SK-N-SH (cell line): ENCODE measurements around the gene MAP3K13. TPM values are rescaled to one million over a fixed set of nuclear protein-coding genes. Genes with fewer than 3 reads are reported as not detected.
A peak's percentile ranks its signal among the peaks of the same experiment; 100 is the strongest.

Experiments
- CTCF ChIA-PET: fragments of 300-600, 350-600 bp; formaldehyde crosslinking; extraction: SDS; loops from one replicate; lab custom pipeline; 2021; lab: Yijun Ruan, JAX
- POLR2A ChIA-PET: fragments of 350-600 bp; sonication (Branson Sonifier 250); formaldehyde crosslinking; extraction: SDS; loops from one replicate; lab custom pipeline; 2020; ENCODE audit warnings: antibody characterized with exemption, inconsistent platforms; lab: Yijun Ruan, JAX
- DNase-seq: peaks from one replicate; pipeline ENCODE4 v3.0.0; 2012
- H2AFZ ChIP-seq: fragments of 200-600 bp; sonication (generic); 2 replicates; pipeline ENCODE4 v1.8.1; 2016; ENCODE audit warnings: antibody characterized with exemption, mild to moderate bottlenecking, low read depth
- H3F3A ChIP-seq: fragments of 200-600 bp; sonication (generic); replicated peaks from 2 replicates; pipeline ENCODE3; 2016; ENCODE audit warnings: antibody characterized with exemption, mild to moderate bottlenecking; ENCODE audit not compliant: insufficient read depth
- H3K27ac ChIP-seq, 2 experiments: fragments of 200-500 bp in 1 of 2; fragments of 200-600 bp in 1 of 2; sonication (Bioruptor generic) in 1 of 2; sonication (generic), shearing (Covaris generic) in 1 of 2; 2 replicates each; pipeline versions ENCODE4 v1.5.1 to v1.6.1; 2014 to 2016; ENCODE audit warnings: low read depth in 2 of 2, inconsistent platforms in 1 of 2, low read length in 1 of 2, mild to moderate bottlenecking in 1 of 2, mixed read lengths in 1 of 2
- H3K27me3 ChIP-seq: fragments of 200-600 bp; sonication (generic), shearing (Covaris generic); 2 replicates; pipeline ENCODE4 v1.6.1; 2016; ENCODE audit warnings: mixed run types; ENCODE audit not compliant: insufficient read depth
- H3K36me3 ChIP-seq, 2 experiments: fragments of 200-500 bp in 1 of 2; fragments of 200-600 bp in 1 of 2; sonication (Bioruptor generic) in 1 of 2; sonication (generic) in 1 of 2; replicated peaks in 1 of 2; 2 replicates each; pipeline versions ENCODE3 to v1.5.1; 2014 to 2016; ENCODE audit warnings: low read length in 1 of 2, mild to moderate bottlenecking in 1 of 2; ENCODE audit not compliant: insufficient read depth in 2 of 2, control insufficient read depth in 1 of 2
- H3K4me1 ChIP-seq, 2 experiments: fragments of 200-500 bp in 1 of 2; fragments of 200-600 bp in 1 of 2; sonication (Bioruptor generic) in 1 of 2; sonication (generic), shearing (Covaris generic) in 1 of 2; 2 replicates each; pipeline versions ENCODE4 v1.5.1 to v1.6.1; 2014 to 2016; ENCODE audit warnings: low read depth in 1 of 2, low read length in 1 of 2, mixed run types in 1 of 2; ENCODE audit not compliant: insufficient read depth in 2 of 2, control insufficient read depth in 1 of 2
- H3K4me2 ChIP-seq: fragments of 200-600 bp; sonication (generic), shearing (Covaris generic); 2 replicates; pipeline ENCODE4 v1.6.1; 2017; ENCODE audit warnings: mixed run types
- H3K4me3 ChIP-seq, 2 experiments: fragments of 200-500 bp in 1 of 2; fragments of 200-600 bp in 1 of 2; sonication (Bioruptor generic) in 1 of 2; sonication (generic), shearing (Covaris generic) in 1 of 2; 2 replicates each; pipeline versions ENCODE4 v1.5.1 to v1.8.1; 2014 to 2016; ENCODE audit warnings: low read depth in 2 of 2, inconsistent platforms in 1 of 2, low read length in 1 of 2, mild to moderate bottlenecking in 1 of 2, mixed read lengths in 1 of 2, moderate library complexity in 1 of 2
- H3K79me2 ChIP-seq: fragments of 200-600 bp; sonication (generic); 2 replicates; pipeline ENCODE4 v1.8.1; 2017; ENCODE audit warnings: mild to moderate bottlenecking; ENCODE audit not compliant: insufficient read depth
- H3K9ac ChIP-seq: fragments of 200-600 bp; sonication (generic); 2 replicates; pipeline ENCODE4 v1.6.1; 2017; ENCODE audit warnings: mixed run types
- H3K9me2 ChIP-seq: fragments of 200-600 bp; sonication (generic); 2 replicates; pipeline ENCODE4 v1.6.1; 2017; ENCODE audit warnings: mixed run types
- H3K9me3 ChIP-seq: fragments of 200-600 bp; sonication (generic); 2 replicates; pipeline ENCODE4 v1.6.1; 2017; ENCODE audit warnings: mixed run types, mild to moderate bottlenecking, moderate library complexity
- H4K20me1 ChIP-seq: fragments of 200-600 bp; sonication (generic); 2 replicates; pipeline ENCODE4 v1.6.1; 2017; ENCODE audit warnings: mild to moderate bottlenecking, mixed run types; ENCODE audit not compliant: insufficient read depth
- CHD2 ChIP-seq: fragments of 150-350 bp; IDR thresholded peaks from 2 replicates; pipeline ENCODE4 v1.6.1; 2018; ENCODE audit warnings: low read length; ENCODE audit not compliant: partially characterized antibody
- EP300 ChIP-seq, 2 experiments: IDR thresholded peaks; 2 replicates each; pipeline versions ENCODE4 v1.4.0 to v1.6.1; 2012; ENCODE audit warnings: borderline replicate concordance in 1 of 2, low read depth in 1 of 2, low read length in 1 of 2
- GATA2 ChIP-seq: sonication (generic); formaldehyde crosslinking; IDR thresholded peaks from 2 replicates; pipeline ENCODE4 v1.5.0; 2020; ENCODE audit warnings: mild to moderate bottlenecking, missing genetic modification reagents
- MEF2A ChIP-seq: IDR thresholded peaks from 2 replicates; pipeline ENCODE4 v1.4.0; 2012; ENCODE audit warnings: low read depth, borderline replicate concordance
- MXI1 ChIP-seq: IDR thresholded peaks from 2 replicates; pipeline ENCODE4 v1.6.1; 2012; ENCODE audit warnings: mild to moderate bottlenecking, low read depth, low read length, improper control_type of control experiment
- NRF1 ChIP-seq: IDR thresholded peaks from 2 replicates; pipeline ENCODE4 v1.6.1; 2012; ENCODE audit warnings: low read depth, mild to moderate bottlenecking, low read length
- RAD21 ChIP-seq: IDR thresholded peaks from 2 replicates; pipeline ENCODE4 v1.6.1; 2012; ENCODE audit warnings: mild to moderate bottlenecking, low read length
- RCOR1 ChIP-seq: fragments of 150-350 bp; IDR thresholded peaks from 2 replicates; pipeline ENCODE4 v1.6.1; 2017; ENCODE audit warnings: antibody characterized with exemption, low read length
- TAF1 ChIP-seq: IDR thresholded peaks from 2 replicates; pipeline ENCODE4 v1.6.1; 2012; ENCODE audit warnings: low read depth, mild to moderate bottlenecking, low read length, moderate library complexity, borderline replicate concordance
- TEAD4 ChIP-seq: IDR thresholded peaks from 2 replicates; pipeline ENCODE4 v1.4.0; 2012; ENCODE audit warnings: mild to moderate bottlenecking, borderline replicate concordance; ENCODE audit not compliant: insufficient read depth
- WGBS: methylation state at CpG from one replicate; pipeline ENCODE4 v1.1.6; 2017; ENCODE audit warnings: low lambda C conversion rate; 5-methylcytosine and 5-hydroxymethylcytosine counted together
- polyA plus RNA-seq, 3 experiments: library from polyadenylated mRNA; depleted of rRNA; stranded (reverse); fragments of >200 nt; gene quantifications; 2 replicates each; pipeline ENCODE4 v1.2.3, GENCODE V29; 2012
- TF ChIP-seq, protein P1 (sequence below): IDR thresholded peaks from 2 replicates; pipeline ENCODE4 v1.4.0; 2012; ENCODE audit warnings: low read depth
- TF ChIP-seq, protein P2 (sequence below): IDR thresholded peaks from 2 replicates; pipeline ENCODE4 v1.6.1; 2012; ENCODE audit warnings: mild to moderate bottlenecking, low read depth, low read length, moderate library complexity

Gene MAP3K13
- polyA plus RNA-seq, 1 of the 3 experiments (the other 2 are of a cell fraction), result 9.1 TPM

DNA sequence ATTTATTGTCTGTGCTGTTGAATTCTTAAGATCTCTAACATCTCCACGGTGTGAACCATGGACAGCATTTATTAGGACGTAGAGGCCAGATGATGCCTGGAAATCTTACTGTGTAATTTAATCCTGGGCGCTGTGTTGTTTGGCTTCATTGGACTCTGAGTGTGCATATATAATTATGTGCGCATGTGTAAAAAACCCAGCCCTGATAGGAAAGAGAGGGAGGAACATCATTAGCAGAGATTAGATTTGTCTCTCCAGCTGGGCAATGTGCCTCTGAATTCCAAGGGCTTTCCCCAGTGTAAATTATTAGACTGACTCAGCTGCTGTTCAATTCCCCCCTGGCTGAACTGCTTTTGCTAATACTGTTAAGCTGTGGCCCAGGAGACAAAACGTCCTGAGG, 39.6 kb downstream of the MAP3K13 start:
- Histone ChIP-seq H2AFZ (no peak overlapping the region), H3F3A (no peaks in the 10 kb centered on the region), H3K9me2 (no peaks in the 10 kb centered on the region), H3K9ac (no peak overlapping the region), H3K4me1 (peaks cover 6 to 39% of the 10 kb centered on the region in 2 experiments; a peak in 2 of 4 replicates), H3K9me3 (no peaks in the 10 kb centered on the region), H3K4me3 (no peak overlapping the region), H4K20me1 (no peaks in the 10 kb centered on the region), H3K4me2 (no peak overlapping the region), H3K27ac (peak overlapping the region in 1 of 2 experiments; percentile 89; a peak in 2 of 4 replicates), H3K27me3 (no peaks in the 10 kb centered on the region), H3K79me2 (no peaks in the 10 kb centered on the region), H3K36me3 (no peaks in the 10 kb centered on the region)
- no peak for TF ChIP-seq TAF1
- TF ChIP-seq, protein P1, sequence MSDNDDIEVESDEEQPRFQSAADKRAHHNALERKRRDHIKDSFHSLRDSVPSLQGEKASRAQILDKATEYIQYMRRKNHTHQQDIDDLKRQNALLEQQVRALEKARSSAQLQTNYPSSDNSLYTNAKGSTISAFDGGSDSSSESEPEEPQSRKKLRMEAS, result no peak
- peak; percentile 29; the same call in 1 of the 2 replicates for TF ChIP-seq RCOR1
- peak in 1 of 2 experiments; percentile 54; a peak in 1 of 4 replicates for TF ChIP-seq EP300 (IDR thresholded peaks at IDR 0.05; ENCODE audit: borderline replicate concordance in 1 of 2, low read depth in 1 of 2, low read length in 1 of 2)
- TF ChIP-seq, protein P2, sequence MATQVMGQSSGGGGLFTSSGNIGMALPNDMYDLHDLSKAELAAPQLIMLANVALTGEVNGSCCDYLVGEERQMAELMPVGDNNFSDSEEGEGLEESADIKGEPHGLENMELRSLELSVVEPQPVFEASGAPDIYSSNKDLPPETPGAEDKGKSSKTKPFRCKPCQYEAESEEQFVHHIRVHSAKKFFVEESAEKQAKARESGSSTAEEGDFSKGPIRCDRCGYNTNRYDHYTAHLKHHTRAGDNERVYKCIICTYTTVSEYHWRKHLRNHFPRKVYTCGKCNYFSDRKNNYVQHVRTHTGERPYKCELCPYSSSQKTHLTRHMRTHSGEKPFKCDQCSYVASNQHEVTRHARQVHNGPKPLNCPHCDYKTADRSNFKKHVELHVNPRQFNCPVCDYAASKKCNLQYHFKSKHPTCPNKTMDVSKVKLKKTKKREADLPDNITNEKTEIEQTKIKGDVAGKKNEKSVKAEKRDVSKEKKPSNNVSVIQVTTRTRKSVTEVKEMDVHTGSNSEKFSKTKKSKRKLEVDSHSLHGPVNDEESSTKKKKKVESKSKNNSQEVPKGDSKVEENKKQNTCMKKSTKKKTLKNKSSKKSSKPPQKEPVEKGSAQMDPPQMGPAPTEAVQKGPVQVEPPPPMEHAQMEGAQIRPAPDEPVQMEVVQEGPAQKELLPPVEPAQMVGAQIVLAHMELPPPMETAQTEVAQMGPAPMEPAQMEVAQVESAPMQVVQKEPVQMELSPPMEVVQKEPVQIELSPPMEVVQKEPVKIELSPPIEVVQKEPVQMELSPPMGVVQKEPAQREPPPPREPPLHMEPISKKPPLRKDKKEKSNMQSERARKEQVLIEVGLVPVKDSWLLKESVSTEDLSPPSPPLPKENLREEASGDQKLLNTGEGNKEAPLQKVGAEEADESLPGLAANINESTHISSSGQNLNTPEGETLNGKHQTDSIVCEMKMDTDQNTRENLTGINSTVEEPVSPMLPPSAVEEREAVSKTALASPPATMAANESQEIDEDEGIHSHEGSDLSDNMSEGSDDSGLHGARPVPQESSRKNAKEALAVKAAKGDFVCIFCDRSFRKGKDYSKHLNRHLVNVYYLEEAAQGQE, result no peak
- TF ChIP-seq MXI1, result peak; percentile 40; the same call in 1 of the 2 replicates
- peak; percentile 5 for TF ChIP-seq CHD2
- peak; percentile 9; the same call in 1 of the 2 replicates for TF ChIP-seq RAD21
- DNase-seq, result peak; percentile 61
- CTCF ChIA-PET, result interaction anchor here (0.7 to 1.6 kb wide), 4 partner anchors 36 to 156 kb away, joined by 3 to 5 read pairs (median 4); partner anchors contain the start of gene MAP3K13
- WGBS, result 34% methylated on average over 5 of the region's 5 CpGs
- POLR2A ChIA-PET, result interaction anchor here (0.9 kb wide), 1 partner anchor 31 kb away, joined by 3 read pairs; no protein-coding TSS in a partner anchor

DNA sequence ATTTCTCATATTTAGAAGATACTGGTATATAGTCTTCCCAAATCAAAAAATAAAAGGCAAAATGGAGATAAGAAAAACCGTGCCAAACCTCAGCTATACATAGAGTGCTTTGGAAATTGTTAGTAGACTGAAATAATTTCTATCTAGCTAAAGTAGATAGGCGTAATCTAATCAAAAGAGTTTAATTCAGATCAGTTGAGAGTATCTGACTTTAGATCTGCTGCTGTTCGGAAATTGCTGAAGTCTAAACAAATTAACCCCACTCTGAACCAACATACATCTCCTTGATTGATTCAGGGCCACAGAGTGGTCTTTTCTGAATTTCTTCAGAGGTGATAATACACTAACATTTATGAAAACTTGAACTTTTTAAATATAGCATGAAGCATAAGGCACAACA, 40.1 kb downstream of the MAP3K13 start:
- CTCF ChIA-PET, result interaction anchor here (0.7 to 1.6 kb wide), 5 partner anchors 18 to 156 kb away, joined by 3 to 5 read pairs (median 3); partner anchors contain the start of gene MAP3K13
- H2AFZ ChIP-seq, result no peak overlapping the region
- POLR2A ChIA-PET, result interaction anchor here (0.9 kb wide), 1 partner anchor 31 kb away, joined by 3 read pairs; no protein-coding TSS in a partner anchor

More for the DNA sequence above, 40.1 kb downstream of the MAP3K13 start:
- Histone ChIP-seq H3F3A (no peaks in the 10 kb centered on the region), H3K4me3 (no peak overlapping the region), H3K27ac (peak overlapping the region in 1 of 2 experiments; percentile 89; a peak in 2 of 4 replicates), H3K27me3 (no peaks in the 10 kb centered on the region), H3K9ac (no peak overlapping the region), H3K9me3 (no peaks in the 10 kb centered on the region), H3K79me2 (no peaks in the 10 kb centered on the region), H3K4me1 (peaks cover 6 to 34% of the 10 kb centered on the region in 2 experiments; a peak in 2 of 4 replicates), H3K36me3 (no peaks in the 10 kb centered on the region), H4K20me1 (no peaks in the 10 kb centered on the region), H3K9me2 (no peaks in the 10 kb centered on the region), H3K4me2 (no peak overlapping the region)
- 46% methylated on average over 3 of the region's 3 CpGs for WGBS
- TF ChIP-seq TEAD4 (0 out of 2 replicates have a peak, but pooled peaks have one; percentile 21), CHD2 (peak; percentile 39), MEF2A (no peak), TAF1 (no peak), MXI1 (no peak; the same call in 1 of the 2 replicates), RCOR1 (peak; percentile 83; the same call in 1 of the 2 replicates), GATA2 (CRISPR knock-in tag) (peak; percentile 65), EP300 (IDR thresholded peaks at IDR 0.05; ENCODE audit: borderline replicate concordance in 1 of 2, low read depth in 1 of 2, low read length in 1 of 2) (peak in 1 of 2 experiments; percentile 87; a peak in 2 of 4 replicates), NRF1 (no peak)
- peak; percentile 42 for DNase-seq
